H1 (cell line): ENCODE data around the gene SOX8. TPM values are rescaled to one million over a fixed set of nuclear protein-coding genes. Genes with fewer than 3 reads are reported as not detected.

ENCODE experiments used
- CTCF ChIA-PET: fragments of 300-600 bp; sonication (Branson Sonifier 250); formaldehyde crosslinking; loops from one replicate; lab custom pipeline; 2021; ENCODE audit not compliant: partially characterized antibody; lab: Charles Lee
- POLR2A ChIA-PET: fragments of 300-600 bp; sonication (Branson Sonifier 250); formaldehyde crosslinking; loops from one replicate; lab custom pipeline; 2021; ENCODE audit warnings: inconsistent platforms; ENCODE audit not compliant: partially characterized antibody; lab: Charles Lee
- DNase-seq, 2 experiments: peaks; one replicate each; pipeline versions ENCODE4 v3.0.0 to v3.0.0-alpha.2; 2010 to 2022; ENCODE audit warnings: low spot score in 2 of 2, low read depth in 1 of 2, mixed read lengths in 1 of 2
- FAIRE-seq: peaks from 2 replicates; lab custom pipeline; 2011; peaks lifted over from hg19 to GRCh38; lab: Jason Lieb, UNC
- H2AFZ ChIP-seq: 2 replicates; pipeline ENCODE4 v1.8.1; 2012; ENCODE audit warnings: low read length, inconsistent platforms
- H2AK5ac ChIP-seq: 2 replicates; pipeline ENCODE4 v1.6.1; 2013; ENCODE audit warnings: low read depth, low read length
- H2BK120ac ChIP-seq: replicated peaks from 2 replicates; pipeline ENCODE3; 2013; ENCODE audit warnings: low read depth, low read length, inconsistent platforms
- H2BK12ac ChIP-seq: 2 replicates; pipeline ENCODE4 v1.6.1; 2013; ENCODE audit warnings: low read depth, low read length
- H2BK15ac ChIP-seq: 2 replicates; pipeline ENCODE4 v1.6.1; 2013; ENCODE audit warnings: low read length
- H2BK20ac ChIP-seq: 2 replicates; pipeline ENCODE4 v1.6.1; 2013; ENCODE audit warnings: low read length
- H2BK5ac ChIP-seq: 2 replicates; pipeline ENCODE4 v1.6.1; 2013; ENCODE audit warnings: low read depth, low read length
- H3K14ac ChIP-seq: 2 replicates; pipeline ENCODE4 v1.6.1; 2013; ENCODE audit warnings: inconsistent platforms; ENCODE audit not compliant: insufficient read length
- H3K18ac ChIP-seq: 2 replicates; pipeline ENCODE4 v1.6.1; 2013; ENCODE audit warnings: low read length; ENCODE audit errors: extremely low read depth
- H3K23ac ChIP-seq: 2 replicates; pipeline ENCODE4 v1.6.1; 2013; ENCODE audit warnings: inconsistent platforms; ENCODE audit not compliant: insufficient read length
- H3K23me2 ChIP-seq: 2 replicates; pipeline ENCODE4 v1.6.1; 2013; ENCODE audit warnings: low read depth, low read length
- H3K27ac ChIP-seq: 2 replicates; pipeline ENCODE4 v1.6.1; 2011; ENCODE audit warnings: low read depth, low read length, inconsistent platforms
- H3K27me3 ChIP-seq, 4 experiments: replicated peaks in 1 of 4; 1 replicate in 1 of 4; 2 replicates in 3 of 4; pipeline versions ENCODE4 v1.6.1 to v1.8.1; 2011 to 2013; ENCODE audit warnings: low read length in 3 of 4, mild to moderate bottlenecking in 3 of 4, inconsistent platforms in 2 of 4, mixed read lengths in 2 of 4, moderate library complexity in 1 of 4; ENCODE audit not compliant: control insufficient read depth in 3 of 4, insufficient read depth in 3 of 4; ENCODE audit errors: extremely low read depth in 1 of 4
- H3K36me3 ChIP-seq, 4 experiments: 2 replicates each; pipeline versions ENCODE4 v1.6.1 to v1.8.1; 2011 to 2013; ENCODE audit warnings: mild to moderate bottlenecking in 4 of 4, low read length in 3 of 4, moderate library complexity in 2 of 4, control low read depth in 1 of 4, inconsistent platforms in 1 of 4; ENCODE audit not compliant: insufficient read depth in 4 of 4, control insufficient read depth in 2 of 4
- H3K4ac ChIP-seq: replicated peaks from 2 replicates; pipeline ENCODE3; 2013; ENCODE audit warnings: low read length, low read depth, mixed read lengths, inconsistent platforms; ENCODE audit not compliant: insufficient read length
- H3K4me1 ChIP-seq, 4 experiments: replicated peaks in 1 of 4; 1 replicate in 1 of 4; 2 replicates in 3 of 4; pipeline versions ENCODE4 v1.6.1 to v1.8.1; 2011 to 2013; ENCODE audit warnings: low read length in 3 of 4, inconsistent platforms in 2 of 4, mixed read lengths in 1 of 4; ENCODE audit not compliant: insufficient read depth in 4 of 4, control insufficient read depth in 3 of 4
- H3K4me2 ChIP-seq, 2 experiments: 2 replicates each; pipeline versions ENCODE4 v1.6.1 to v1.8.1; 2011 to 2013; ENCODE audit warnings: low read depth in 2 of 2, low read length in 2 of 2, control low read depth in 1 of 2, inconsistent platforms in 1 of 2, mild to moderate bottlenecking in 1 of 2; ENCODE audit not compliant: insufficient read depth in 1 of 2
- H3K4me3 ChIP-seq, 4 experiments: fragments of 200-600, 300-600 bp in 1 of 4; sonication (generic), shearing (Covaris generic), sonication (Bioruptor Twin) in 1 of 4; 2 replicates each; pipeline versions ENCODE4 v1.5.1 to v1.8.1; 2011 to 2016; ENCODE audit warnings: low read length in 4 of 4, low read depth in 3 of 4, control low read depth in 2 of 4, inconsistent platforms in 2 of 4, mild to moderate bottlenecking in 2 of 4, mixed read lengths in 1 of 4, moderate library complexity in 1 of 4; ENCODE audit not compliant: insufficient read depth in 2 of 4; ENCODE audit errors: extremely low read depth in 1 of 4
- H3K56ac ChIP-seq: replicated peaks from 2 replicates; pipeline ENCODE3; 2013; ENCODE audit warnings: low read depth, mild to moderate bottlenecking, mixed read lengths, low read length, inconsistent platforms; ENCODE audit not compliant: insufficient read length
- H3K79me1 ChIP-seq: 2 replicates; pipeline ENCODE4 v1.6.1; 2013; ENCODE audit warnings: low read depth, low read length, control low read depth
- H3K79me2 ChIP-seq, 2 experiments: 2 replicates each; pipeline versions ENCODE4 v1.6.1 to v1.8.1; 2012 to 2013; ENCODE audit warnings: low read length in 2 of 2, mild to moderate bottlenecking in 2 of 2, inconsistent platforms in 1 of 2; ENCODE audit not compliant: insufficient read depth in 2 of 2, control insufficient read depth in 1 of 2
- H3K9ac ChIP-seq, 4 experiments: replicated peaks in 1 of 4; 1 replicate in 1 of 4; 2 replicates in 3 of 4; pipeline versions ENCODE4 v1.6.1 to v1.8.1; 2011 to 2013; ENCODE audit warnings: low read depth in 3 of 4, low read length in 3 of 4, control low read depth in 2 of 4, mild to moderate bottlenecking in 2 of 4, moderate library complexity in 2 of 4, inconsistent platforms in 1 of 4; ENCODE audit errors: extremely low read depth in 1 of 4
- H3K9me3 ChIP-seq, 2 experiments: 2 replicates each; pipeline versions ENCODE4 v1.6.1 to v1.8.1; 2012 to 2013; ENCODE audit warnings: mild to moderate bottlenecking in 2 of 2, moderate library complexity in 2 of 2, control low read depth in 1 of 2, inconsistent platforms in 1 of 2, low read depth in 1 of 2, low read length in 1 of 2, mixed read lengths in 1 of 2; ENCODE audit not compliant: insufficient read depth in 2 of 2
- H4K20me1 ChIP-seq, 2 experiments: replicated peaks in 1 of 2; 2 replicates each; pipeline versions ENCODE3 to v1.8.1; 2011 to 2013; ENCODE audit warnings: inconsistent platforms in 2 of 2, low read length in 2 of 2, mild to moderate bottlenecking in 1 of 2; ENCODE audit not compliant: insufficient read depth in 2 of 2, control insufficient read depth in 1 of 2
- H4K5ac ChIP-seq: 2 replicates; pipeline ENCODE4 v1.6.1; 2013; ENCODE audit warnings: low read length, low read depth, mixed read lengths, inconsistent platforms; ENCODE audit not compliant: insufficient read length
- H4K8ac ChIP-seq: 2 replicates; pipeline ENCODE4 v1.8.0; 2013; ENCODE audit warnings: mild to moderate bottlenecking, moderate library complexity, low read length, inconsistent platforms; ENCODE audit not compliant: insufficient read depth; ENCODE audit errors: extremely low read depth
- H4K91ac ChIP-seq: replicated peaks from 2 replicates; pipeline ENCODE3; 2013; ENCODE audit warnings: low read length, mixed read lengths, inconsistent platforms; ENCODE audit not compliant: insufficient read length
- E2F6 ChIP-seq: IDR thresholded peaks from 2 replicates; pipeline ENCODE4 v1.6.1; 2012; ENCODE audit warnings: inconsistent platforms
- HDAC2 ChIP-seq, 2 experiments: fragments of 300-600 bp in 1 of 2; sonication (generic) in 1 of 2; IDR thresholded peaks; 2 replicates each; pipeline ENCODE4 v1.6.1; 2011 to 2012; ENCODE audit warnings: low read depth in 2 of 2, low read length in 2 of 2, mild to moderate bottlenecking in 2 of 2, moderate library complexity in 2 of 2, borderline replicate concordance in 1 of 2, inconsistent platforms in 1 of 2
- MAX ChIP-seq: IDR thresholded peaks from 2 replicates; pipeline ENCODE4 v1.6.1; 2012; ENCODE audit warnings: inconsistent platforms
- WGBS, 2 experiments: shearing (Covaris generic) in 1 of 2; methylation state at CpG; one replicate each; pipeline versions ENCODE4 v1.1.6 to v1.1.7; 2013 to 2015; ENCODE audit warnings: low lambda C conversion rate in 2 of 2, mixed read lengths in 2 of 2, inconsistent platforms in 1 of 2, low coverage in 1 of 2, missing lambda C conversion rate in 1 of 2; ENCODE audit not compliant: insufficient replicate concordance in 2 of 2, insufficient coverage in 1 of 2, insufficient read length in 1 of 2; ENCODE audit errors: extremely low coverage in 1 of 2, missing lambda C conversion rate in 1 of 2; 5-methylcytosine and 5-hydroxymethylcytosine counted together
- polyA plus RNA-seq, 7 experiments: library from polyadenylated mRNA; depleted of rRNA in 3 of 7; stranded (reverse) in 5 of 7; unstranded in 2 of 7; fragments of >200 nt in 5 of 7; fragments of 200-250 nt in 2 of 7; gene quantifications; 1 replicate in 5 of 7; 2 replicates in 1 of 7; 4 replicates in 1 of 7; pipeline versions ENCODE4 v1.2.1 to v1.2.3, GENCODE V29; 2011 to 2013; ENCODE audit warnings: missing spikeins in 2 of 7, mixed read lengths in 2 of 7
- total RNA-seq: library from RNA; stranded (reverse); fragmentation: NEBNext Ultra II Directional; extraction: Animal tissue kit (Norgen Biotek cat#: 25700); gene quantifications from 2 replicates; pipeline ENCODE4 v1.2.1, GENCODE V29; 2021

SOX8 gene
- total and polyA plus RNA-seq, 2 of the 8 experiments (the other 6 are each of a cell fraction or from before 2014, with no cell fraction given) = 2.2 to 5.7 TPM

- H4K5ac ChIP-seq = no peak overlapping the region
- no peaks in the 10 kb centered on the region for H3K79me2 ChIP-seq
- peaks cover 5% of the 10 kb centered on the region; the same call in 1 of the 2 replicates for H3K23me2 ChIP-seq
- no peak overlapping the region for H3K4ac ChIP-seq
- no peak overlapping the region for H3K9ac ChIP-seq
- TF ChIP-seq MAX (no peak), E2F6 (no peak), HDAC2 (IDR thresholded peaks at IDR 0.05; ENCODE audit: borderline replicate concordance in 1 of 2, low read depth in 2 of 2, low read length in 2 of 2) (no peak)
- H3K18ac ChIP-seq = no peak overlapping the region; the same call in 1 of the 2 replicates
- no peaks in the 10 kb centered on the region for H3K27me3 ChIP-seq
- H3K23ac ChIP-seq = no peak overlapping the region
- H4K8ac ChIP-seq = peak overlapping the region; percentile 79
- H4K91ac ChIP-seq = no peak overlapping the region
- ChIA-PET POLR2A (no interaction called here), CTCF (no interaction called here)
- H3K4me2 ChIP-seq = no peak overlapping the region
- H3K27ac ChIP-seq = no peak overlapping the region
- peaks cover 0 to under 1% of the 10 kb centered on the region in 2 experiments for H4K20me1 ChIP-seq
- no peaks in the 10 kb centered on the region for H3K4me1 ChIP-seq
- no peak overlapping the region for H3K14ac ChIP-seq
- H3K56ac ChIP-seq = no peak overlapping the region
- H2BK15ac ChIP-seq = no peak overlapping the region
- no peak overlapping the region for H2BK12ac ChIP-seq
- H2BK5ac ChIP-seq = no peak overlapping the region
- H3K79me1 ChIP-seq = peaks cover 2% of the 10 kb centered on the region; the same call in 1 of the 2 replicates
- H3K36me3 ChIP-seq = peaks cover 0 to 6% (median 0%) of the 10 kb centered on the region in 4 experiments; a peak in 1 of 8 replicates
- FAIRE-seq (no peak), DNase-seq (no peak)
- H2BK20ac ChIP-seq = no peak overlapping the region
- no peak overlapping the region for H3K4me3 ChIP-seq
- no peak overlapping the region for H2BK120ac ChIP-seq
- WGBS, 2 experiments = 91% methylated on average over 35 of the region's 35 CpGs; no CpG with 5 or more reads in 1 of the 2 experiments
- no peak overlapping the region for H2AFZ ChIP-seq
- no peak overlapping the region for H2AK5ac ChIP-seq
- peaks cover 0 to 12% of the 10 kb centered on the region in 2 experiments; a peak in 2 of 4 replicates for H3K9me3 ChIP-seq
Observed at GRCh38 chr16:988471-989353, 7.1 kb downstream of the SOX8 start.
